ENCODE results near the gene ZNF180.

DNA sequence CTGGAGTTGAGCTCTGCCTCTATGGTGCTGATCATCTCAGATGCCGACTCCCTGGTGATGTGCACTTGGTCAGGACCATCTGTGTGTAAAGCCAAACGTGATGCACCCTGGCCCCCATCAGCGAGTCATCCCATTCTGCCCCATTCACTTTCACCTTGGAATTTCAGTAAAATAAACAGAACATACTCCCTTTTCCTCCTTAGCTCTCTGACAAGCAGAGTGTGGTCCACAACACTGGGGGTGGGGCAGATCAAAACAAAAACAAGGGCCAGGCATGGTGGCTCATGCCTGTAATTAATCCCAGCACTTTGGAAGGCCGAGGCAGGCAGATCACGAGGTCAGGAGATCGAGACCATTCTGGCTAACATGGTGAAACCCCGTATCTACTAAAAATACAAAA, 16.8 kb upstream of the ZNF180 start:
- TF ChIP-seq, protein P1, sequence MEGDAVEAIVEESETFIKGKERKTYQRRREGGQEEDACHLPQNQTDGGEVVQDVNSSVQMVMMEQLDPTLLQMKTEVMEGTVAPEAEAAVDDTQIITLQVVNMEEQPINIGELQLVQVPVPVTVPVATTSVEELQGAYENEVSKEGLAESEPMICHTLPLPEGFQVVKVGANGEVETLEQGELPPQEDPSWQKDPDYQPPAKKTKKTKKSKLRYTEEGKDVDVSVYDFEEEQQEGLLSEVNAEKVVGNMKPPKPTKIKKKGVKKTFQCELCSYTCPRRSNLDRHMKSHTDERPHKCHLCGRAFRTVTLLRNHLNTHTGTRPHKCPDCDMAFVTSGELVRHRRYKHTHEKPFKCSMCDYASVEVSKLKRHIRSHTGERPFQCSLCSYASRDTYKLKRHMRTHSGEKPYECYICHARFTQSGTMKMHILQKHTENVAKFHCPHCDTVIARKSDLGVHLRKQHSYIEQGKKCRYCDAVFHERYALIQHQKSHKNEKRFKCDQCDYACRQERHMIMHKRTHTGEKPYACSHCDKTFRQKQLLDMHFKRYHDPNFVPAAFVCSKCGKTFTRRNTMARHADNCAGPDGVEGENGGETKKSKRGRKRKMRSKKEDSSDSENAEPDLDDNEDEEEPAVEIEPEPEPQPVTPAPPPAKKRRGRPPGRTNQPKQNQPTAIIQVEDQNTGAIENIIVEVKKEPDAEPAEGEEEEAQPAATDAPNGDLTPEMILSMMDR (conservative IDR thresholded peaks at IDR 0.05; ENCODE audit: low read depth in 2 of 2), result no peak
- TF ChIP-seq EZH2 (IDR thresholded peaks at IDR 0.05; ENCODE audit: low read depth, unreplicated experiment) (no peak), JUNB (IDR thresholded peaks at IDR 0.05; ENCODE audit: unreplicated experiment) (no peak), POLR2AphosphoS5 (IDR thresholded peaks at IDR 0.05; ENCODE audit: low read depth) (no peak), EZH2phosphoT487 (IDR thresholded peaks at IDR 0.05; ENCODE audit: unreplicated experiment) (no peak), CREB1 (CRISPR knock-in tag; IDR thresholded peaks at IDR 0.05; ENCODE audit: low read depth) (no peak)
- TF ChIP-seq, protein P2, sequence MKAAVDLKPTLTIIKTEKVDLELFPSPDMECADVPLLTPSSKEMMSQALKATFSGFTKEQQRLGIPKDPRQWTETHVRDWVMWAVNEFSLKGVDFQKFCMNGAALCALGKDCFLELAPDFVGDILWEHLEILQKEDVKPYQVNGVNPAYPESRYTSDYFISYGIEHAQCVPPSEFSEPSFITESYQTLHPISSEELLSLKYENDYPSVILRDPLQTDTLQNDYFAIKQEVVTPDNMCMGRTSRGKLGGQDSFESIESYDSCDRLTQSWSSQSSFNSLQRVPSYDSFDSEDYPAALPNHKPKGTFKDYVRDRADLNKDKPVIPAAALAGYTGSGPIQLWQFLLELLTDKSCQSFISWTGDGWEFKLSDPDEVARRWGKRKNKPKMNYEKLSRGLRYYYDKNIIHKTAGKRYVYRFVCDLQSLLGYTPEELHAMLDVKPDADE (IDR thresholded peaks at IDR 0.05), result no peak
- TF ChIP-seq, protein P3, sequence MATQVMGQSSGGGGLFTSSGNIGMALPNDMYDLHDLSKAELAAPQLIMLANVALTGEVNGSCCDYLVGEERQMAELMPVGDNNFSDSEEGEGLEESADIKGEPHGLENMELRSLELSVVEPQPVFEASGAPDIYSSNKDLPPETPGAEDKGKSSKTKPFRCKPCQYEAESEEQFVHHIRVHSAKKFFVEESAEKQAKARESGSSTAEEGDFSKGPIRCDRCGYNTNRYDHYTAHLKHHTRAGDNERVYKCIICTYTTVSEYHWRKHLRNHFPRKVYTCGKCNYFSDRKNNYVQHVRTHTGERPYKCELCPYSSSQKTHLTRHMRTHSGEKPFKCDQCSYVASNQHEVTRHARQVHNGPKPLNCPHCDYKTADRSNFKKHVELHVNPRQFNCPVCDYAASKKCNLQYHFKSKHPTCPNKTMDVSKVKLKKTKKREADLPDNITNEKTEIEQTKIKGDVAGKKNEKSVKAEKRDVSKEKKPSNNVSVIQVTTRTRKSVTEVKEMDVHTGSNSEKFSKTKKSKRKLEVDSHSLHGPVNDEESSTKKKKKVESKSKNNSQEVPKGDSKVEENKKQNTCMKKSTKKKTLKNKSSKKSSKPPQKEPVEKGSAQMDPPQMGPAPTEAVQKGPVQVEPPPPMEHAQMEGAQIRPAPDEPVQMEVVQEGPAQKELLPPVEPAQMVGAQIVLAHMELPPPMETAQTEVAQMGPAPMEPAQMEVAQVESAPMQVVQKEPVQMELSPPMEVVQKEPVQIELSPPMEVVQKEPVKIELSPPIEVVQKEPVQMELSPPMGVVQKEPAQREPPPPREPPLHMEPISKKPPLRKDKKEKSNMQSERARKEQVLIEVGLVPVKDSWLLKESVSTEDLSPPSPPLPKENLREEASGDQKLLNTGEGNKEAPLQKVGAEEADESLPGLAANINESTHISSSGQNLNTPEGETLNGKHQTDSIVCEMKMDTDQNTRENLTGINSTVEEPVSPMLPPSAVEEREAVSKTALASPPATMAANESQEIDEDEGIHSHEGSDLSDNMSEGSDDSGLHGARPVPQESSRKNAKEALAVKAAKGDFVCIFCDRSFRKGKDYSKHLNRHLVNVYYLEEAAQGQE (IDR thresholded peaks at IDR 0.05; ENCODE audit: unreplicated experiment), result no peak

Data from GM23338 (cell line).